HG02623 (cell line): ENCODE data around the gene TRAF3IP1.
A peak's percentile ranks its signal among the peaks of the same experiment; 100 is the strongest.

Source experiments
- ATAC-seq: cut with Tn5 transposase; IDR thresholded peaks from one replicate; pipeline ENCODE4 v1.9.1; 2021; ENCODE audit warnings: moderate library complexity; ENCODE audit not compliant: unreplicated experiment

The TRAF3IP1 gene

DNA sequence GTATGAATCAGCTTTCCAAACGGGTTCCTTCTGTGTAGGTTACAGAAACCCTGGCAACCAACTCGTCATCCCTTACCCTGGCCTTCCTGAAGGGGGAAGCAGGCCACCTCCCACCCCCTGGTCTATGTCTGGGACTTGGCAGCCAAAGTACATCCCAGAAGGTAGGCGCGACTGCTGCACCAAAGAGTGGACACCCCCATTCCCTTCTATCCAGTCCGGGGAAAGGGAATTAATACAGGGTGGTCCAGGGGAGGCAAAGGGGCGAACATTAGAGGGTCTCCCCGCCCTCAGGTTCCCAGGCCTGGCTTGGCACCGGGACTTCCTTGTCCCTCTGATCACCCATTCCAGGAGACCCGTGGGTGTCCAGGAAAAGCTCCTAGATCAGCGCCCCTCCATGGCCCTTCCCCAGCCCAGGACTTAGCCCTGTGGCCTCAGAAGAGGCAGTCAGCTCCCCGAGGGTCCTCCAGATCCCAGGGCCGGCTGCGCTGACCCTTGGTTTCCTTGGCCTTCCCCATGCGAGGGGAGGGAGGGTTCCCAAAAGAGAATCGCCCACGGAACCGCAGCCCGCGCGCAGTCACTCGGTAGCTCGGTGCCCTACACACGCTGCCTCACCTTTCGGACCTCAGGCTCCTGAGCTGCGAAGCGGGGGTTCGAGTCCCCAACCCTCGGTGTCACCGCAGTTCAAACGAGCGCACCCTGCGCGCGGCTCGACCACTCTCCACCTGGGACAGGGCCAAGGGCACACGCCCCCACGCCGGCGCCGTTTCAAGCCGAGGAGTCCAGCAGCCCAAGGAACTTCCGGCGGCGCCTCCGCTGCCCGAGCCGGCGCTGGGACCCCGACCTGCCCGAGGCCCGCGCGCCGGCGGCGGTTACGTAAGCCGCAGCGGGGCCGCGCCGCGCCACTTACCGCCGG, 32.3 kb upstream of the TRAF3IP1 start, which contains the start of gene PER2:
TSS of gene PER2 (minus strand) at position 874 of the 913 bp plus-strand sequence. CDS start 10,674 bp downstream, outside the sequence.
- peak; percentile 34 for ATAC-seq

DNA sequence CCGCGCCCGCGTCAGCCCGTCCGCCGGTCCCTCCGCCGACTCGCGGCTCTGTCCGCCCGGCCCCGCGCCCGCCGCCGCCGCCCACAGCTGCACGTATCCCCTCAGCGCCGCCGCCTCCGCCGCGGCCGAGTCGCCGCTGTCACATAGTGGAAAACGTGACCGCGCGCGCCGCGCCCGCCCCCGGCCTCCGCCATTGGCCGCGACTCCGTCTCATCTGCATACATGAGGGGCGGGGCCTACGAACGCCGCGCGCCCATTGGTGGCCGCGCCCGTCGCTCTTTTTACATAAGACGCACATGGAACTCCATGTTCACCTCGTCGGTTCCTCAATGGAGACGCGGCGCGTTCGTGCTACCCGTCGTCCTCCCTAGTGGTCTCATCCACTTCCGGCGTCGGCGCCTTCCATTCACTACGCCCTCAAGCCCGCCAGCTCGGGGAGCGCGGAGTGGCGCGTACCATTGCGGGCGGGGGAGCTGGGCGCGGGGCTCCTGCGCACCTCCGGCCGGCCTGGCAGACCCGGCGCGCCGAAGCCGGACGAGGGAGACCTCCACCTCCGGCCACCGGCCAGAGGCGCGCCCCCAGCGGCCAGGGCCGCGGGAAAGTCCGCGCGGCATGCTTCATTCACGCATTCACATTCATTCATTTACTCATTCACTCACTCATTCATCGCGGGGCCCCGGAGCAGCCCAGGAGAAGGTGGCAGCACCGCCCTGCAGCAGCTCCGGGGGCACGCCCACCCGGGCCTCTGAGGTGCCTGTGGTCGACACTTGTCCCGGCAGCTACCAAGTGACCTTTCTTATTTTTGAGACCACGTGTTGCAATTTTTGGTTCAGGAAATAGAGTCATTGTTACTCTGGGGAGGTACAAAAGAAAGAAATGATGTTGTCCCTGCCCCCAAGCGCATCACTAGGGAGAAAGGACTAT, 31.4 kb upstream of the TRAF3IP1 start:
- peak; percentile 87 for ATAC-seq

DNA sequence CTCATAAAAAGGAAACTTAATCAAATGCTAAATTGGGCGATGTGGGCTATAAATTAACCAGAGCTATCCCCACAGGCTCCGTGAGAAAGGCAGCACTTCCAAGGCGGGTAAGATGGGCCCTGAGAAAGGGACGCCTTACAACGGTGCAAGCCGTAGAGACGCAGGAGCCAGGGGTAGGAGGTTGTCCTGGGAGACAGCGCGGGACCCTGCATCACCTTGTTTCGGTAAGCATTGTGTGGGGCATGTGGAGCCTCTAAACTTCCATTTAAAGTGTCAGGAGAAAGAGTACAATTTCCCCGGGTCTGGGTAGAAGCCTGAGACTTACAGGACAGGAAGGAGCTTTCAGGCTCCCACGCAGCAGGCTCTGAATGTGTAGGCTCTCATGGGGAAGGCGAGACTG, 30.7 kb upstream of the TRAF3IP1 start:
- ATAC-seq = no peak

DNA sequence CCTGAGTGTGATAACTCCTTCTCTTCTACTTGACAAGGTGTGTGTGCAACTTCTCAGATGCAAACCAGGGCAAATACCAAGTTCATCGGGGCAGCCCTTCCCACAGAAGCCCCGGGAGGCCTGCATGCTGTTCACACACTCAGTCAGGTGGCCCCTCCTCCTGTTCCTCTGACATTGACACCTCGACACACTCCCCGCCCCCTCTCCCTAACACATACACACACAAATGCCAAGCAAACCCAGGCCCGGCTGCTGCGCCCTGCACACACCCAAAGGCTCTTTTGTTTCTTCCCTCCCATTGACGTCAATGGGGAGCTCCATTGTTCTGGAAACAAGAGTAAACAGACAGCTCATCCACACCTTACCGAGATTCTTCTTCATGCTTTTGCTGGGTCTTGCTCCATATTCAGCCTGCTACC, 30.2 kb upstream of the TRAF3IP1 start:
- no peak for ATAC-seq

DNA sequence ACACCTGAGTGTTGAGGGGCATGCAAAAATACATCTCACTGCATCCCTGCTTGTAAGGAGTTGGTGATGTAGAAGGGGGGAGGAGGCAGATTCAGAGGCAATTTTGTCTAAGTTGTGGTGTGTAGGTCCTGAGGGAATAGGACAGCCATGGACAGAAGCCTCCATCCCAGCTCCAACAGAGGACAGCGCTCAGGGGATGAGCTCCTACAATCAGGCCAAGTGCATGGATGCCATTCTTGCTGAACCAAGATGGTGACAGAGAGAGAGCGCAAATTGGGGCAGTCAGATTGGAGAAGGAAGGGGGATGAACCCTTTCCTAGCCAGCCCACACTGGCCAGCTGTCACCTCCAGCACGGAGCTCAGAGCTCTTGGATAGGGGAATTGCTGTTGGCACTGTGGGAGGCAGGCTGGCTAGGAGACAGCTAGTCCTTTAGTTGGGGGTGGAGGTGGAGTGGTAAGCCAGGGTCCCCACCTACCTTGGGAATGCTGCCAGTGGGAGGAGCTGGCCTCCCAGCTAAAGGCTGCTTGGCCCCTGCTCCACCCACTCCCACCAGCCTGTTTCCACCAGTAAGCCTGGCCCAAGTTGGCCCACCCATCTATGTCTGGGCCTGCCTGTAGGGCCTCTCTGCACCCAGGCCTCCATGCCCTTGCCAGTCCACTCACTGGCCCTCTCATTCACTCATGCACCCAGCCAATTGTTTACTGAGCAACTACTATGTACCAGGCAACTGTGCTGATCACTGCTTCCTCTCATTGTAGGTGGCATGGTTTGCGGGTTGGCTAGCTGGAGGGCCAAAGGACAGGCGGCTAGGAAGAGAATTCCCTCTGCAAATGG, 29.4 kb upstream of the TRAF3IP1 start:
- no peak for ATAC-seq

DNA sequence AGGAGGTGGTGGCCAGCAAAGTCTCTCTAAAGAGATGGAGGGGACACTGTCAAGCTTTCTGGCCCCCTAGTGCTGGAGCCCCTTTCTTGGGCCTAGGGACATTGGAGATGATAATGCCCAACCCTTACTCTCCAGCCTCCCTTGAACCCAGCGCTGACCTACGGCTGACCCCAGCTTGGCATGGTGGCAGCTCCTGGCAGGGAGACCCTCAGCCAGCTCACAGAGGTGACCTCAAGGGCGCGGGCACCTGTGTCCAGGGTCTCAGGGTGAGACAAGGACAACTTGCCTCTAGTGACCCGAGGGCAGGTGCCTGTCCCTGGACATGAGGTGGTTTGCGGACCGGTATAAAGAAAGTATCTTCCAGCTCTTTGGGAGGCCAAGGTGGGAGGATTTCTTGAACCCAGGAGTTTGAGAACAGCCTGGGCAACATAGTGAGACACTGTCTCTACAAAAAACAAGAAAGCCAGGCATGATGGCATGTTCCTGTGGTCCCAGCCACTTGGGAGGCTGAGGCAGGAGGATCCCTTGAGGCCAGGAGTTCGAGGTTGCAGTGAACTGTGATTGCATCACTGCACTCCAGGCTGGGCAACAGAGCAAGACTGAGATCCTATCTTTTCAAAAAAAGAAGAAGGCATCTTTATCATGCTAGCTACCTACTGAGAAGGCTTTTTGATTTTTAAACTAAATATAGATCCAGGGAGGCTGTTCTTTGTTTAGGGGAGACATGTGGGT, 28.6 kb upstream of the TRAF3IP1 start:
- ATAC-seq = no peak

DNA sequence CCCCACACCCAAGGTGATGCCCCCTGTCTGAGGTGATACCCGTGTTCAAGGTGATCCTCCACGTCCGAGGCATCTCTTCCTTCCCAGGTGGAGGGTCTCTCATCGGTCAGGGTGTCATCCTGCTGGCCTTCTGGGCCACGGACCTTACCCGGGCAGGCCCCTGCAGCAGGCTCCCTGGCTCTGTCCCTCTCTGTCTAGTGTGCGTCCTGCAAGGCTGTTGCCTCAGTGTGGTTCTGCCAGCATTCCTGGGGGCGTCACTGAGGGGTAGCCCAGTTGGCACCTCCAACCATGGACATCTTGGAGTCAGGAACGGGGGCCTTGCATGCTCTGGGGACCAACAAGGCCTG, 26.3 kb upstream of the TRAF3IP1 start:
- no peak for ATAC-seq

DNA sequence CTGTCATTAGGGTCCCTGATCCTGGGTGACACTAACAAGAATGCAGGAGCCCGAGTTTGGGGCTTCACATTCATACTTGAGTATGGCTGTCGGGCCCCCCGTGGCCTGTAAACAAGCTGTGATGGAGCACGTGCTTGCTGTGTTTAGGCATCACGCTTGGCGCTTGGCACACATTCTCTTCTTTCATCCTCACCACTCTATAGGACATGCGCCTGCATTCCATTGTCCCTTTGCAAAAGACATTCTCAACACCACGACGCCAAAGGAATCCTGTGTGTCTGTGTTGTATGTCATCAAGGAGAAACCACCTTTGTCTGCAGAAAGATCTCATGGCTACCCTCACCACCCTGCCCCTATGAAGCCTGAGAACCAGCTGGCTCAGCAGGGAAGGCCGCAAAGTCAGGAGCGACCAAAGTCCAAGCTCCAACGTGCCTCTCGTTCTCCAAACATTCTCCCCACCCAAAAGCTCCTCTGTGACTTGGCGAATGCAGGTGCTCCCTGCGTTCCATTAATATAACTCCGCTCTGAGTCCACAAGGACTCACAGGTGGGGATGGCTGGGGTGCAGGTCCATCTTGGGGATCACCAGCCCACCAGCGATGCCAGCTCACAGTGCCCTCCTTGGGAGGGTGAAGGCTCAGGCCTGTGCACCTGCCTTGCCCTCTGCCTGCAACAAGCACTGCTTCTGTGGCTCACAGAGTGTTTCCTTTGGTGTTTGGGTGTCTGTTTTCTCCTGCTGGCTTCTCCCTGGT, 25.8 kb upstream of the TRAF3IP1 start:
- ATAC-seq = no peak

DNA sequence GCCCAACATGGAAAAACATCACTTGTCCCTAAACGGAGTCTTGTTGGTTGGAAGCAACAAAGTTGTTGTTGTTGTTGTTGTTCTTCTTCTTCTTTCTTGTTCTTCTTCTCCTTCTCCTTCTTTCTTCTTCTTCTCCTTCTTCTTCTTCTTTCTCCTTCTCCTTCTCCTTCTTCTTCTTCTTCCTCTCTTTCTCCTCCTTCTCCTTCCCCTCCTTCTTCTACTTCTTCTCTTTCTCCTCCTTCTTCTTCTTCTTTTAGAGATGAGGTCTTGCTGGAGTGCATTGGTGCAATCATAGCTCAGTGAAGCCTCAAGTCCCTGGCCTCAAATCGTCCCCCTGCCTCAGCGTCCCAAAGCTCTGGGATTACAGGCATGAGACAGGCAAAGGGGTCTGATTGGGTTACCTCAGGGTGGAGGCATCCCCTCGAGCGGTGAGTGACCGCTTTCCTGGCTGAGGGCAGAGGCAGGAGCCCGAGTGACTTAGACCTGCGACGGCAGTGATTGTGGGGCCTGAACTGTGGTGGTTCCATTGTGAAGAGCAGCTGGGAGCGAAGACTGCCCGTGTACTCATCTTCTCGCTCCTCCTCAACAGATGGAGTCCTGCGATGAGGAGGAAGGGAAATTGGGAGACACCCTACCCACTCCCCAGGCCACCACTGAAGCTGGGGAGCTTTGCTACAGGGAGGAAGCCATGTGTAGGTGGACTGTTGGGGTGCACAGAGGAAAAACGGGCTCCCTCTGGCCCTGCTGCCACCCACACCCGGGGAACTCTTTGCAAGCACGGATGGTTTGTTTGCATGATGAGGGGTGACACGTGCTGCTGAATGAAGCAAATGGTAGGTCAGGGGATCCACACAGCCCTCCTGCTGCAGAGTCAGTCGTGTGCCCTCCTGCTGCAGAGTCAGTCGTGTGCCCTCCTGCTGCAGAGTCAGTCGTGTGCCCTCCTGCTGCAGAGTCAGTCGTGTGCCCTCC, 24.9 kb upstream of the TRAF3IP1 start:
- ATAC-seq = no peak

DNA sequence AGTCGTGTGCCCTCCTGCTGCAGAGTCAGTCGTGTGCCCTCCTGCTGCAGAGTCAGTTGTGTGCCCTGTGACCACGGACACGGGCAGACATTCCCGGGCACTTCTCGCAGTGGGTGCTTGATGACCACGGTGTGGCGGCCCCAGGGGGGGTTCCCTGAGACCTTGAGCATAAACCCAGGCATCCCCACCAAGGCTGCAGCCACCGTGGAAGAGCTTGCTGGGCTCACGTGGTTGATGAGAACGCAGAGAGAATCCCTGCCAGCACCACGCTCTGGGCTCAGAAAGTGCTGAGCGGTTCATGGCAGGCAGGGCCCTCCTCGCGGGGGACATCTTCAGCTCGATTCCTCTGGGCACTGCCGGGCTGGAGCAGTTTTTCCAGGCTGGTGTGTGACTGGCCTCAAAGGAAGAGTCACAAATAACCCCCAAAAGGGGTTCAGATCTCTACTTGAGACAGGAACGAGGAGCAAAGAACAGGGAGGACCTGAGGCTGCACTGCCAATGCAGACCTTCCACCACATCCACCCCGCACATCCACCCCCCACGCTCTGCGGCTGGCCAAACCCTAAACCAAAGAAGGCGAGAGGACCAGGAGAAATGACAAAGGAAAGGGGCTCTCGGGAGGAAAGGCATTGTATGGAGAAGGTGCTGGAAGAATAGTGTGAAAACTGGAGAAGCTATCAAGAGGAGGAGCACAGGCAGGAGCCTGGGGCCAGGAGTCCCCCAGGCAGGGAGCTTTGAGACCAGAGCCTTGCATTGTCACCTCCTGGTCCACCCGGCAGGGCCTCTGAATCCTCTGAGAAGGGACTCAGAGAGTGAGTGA, 23.5 kb upstream of the TRAF3IP1 start:
- no peak for ATAC-seq

DNA sequence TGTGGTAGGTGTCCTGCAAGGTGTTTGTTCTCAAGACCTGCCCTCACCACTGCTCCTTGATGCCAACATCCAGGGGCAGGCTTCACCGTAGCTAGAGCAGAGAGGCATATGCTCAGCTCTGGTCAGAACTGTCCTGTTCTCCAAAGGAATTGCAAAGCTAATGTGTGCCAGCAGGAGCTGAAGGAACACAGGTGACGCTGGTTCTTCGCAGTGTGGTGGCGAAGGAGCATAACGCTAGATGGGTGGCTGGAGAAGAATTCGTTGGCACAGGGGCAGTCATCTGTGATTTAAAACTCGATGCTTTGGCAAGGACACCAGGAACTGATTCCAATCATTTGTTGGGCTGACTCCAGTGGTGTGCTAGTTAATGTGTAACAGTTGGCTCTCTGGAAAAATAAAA, 20.5 kb upstream of the TRAF3IP1 start:
- no peak for ATAC-seq

DNA sequence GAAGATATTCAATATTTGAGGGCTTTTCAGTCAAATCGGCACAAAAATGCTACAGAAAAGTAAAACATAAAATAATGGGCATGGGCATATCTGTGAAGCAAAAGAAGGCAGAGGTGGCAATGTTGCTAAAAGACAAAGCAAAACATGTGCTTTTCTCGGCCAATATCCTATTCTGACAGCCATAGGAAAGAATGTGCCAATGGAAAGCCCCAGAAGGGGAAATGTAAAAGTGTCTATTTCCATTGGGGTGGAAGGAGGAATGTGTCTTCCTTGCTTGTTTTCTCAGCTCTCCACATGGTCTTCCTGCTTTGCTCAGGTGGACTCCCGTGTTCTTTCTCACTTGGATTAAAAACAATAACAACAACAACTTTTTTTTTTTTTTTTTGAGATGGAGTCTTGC, 18.2 kb upstream of the TRAF3IP1 start:
- ATAC-seq = no peak

DNA sequence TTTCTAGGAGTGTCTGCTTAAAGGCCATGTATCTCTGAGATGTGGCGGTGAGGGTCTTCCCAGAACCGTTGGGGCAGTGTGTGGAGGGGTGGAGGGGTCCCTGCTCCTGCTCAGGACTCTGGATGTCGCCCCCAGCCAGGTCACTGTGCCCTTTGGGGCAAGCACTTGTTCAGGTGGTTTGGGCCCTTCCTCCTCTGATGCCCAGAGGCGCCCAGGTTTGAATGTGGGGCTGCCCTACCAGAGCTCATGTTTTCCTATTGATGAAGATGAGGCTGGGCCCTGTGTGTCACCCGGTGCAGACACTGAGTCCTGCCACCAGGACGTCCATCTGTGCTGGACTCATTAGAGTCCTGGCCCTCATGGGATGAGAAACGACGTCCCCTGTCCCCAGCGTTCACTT, 17.6 kb upstream of the TRAF3IP1 start:
- no peak for ATAC-seq

DNA sequence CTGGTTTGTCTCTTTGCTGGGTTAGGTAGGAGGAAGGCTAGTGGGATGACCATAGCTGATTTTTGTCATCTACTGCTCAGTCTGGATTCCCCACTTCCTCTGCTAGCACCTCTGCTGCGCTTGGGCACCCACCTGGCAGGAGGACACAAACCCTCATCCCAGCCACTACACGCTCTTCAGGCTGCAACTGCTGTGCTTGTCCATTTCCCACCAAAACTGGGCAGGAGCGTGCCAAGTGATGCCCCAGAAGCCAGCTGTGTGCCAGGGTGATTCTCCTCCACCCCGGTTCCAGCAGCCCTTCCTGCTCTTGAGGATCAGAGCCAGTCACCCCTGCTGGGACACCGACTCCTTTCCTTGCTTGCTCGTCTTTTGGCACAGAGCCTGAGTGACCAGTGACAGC, 16.2 kb upstream of the TRAF3IP1 start:
- no peak for ATAC-seq

DNA sequence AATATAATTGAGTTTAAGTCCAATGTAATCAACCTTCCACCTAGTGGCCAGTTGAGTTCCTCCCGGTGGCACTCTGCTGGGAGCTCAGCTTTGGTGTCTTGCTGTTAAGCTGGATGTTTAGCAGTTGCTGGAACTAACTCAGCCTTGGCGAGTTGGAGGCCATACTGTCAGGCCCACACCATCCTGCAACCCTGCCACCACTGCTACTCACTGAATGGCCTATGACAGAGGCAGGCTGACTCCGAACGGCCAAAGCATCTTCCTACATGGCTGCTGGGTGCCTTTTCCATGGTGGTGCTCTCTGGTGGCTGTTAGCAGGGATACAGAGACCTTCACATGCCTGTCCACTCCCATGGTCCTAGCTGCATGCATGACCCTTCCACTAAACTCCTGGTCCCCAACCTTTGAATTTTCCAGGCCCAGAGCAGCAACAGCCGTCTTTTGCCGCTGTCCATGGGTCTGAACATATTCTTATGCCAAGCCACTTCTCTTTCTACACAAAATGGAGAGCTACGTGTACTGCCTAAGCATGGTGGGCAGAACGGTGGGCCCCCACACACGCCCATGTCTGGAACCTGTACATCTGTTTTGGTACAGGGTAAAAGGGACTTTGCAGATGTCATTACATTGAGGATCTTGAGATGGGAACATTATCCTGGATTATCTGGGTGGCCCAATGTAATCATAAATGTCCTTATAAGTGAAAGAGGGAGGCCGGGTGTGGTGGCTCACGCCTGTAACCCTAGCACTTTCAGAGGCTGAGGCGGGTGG, 15.0 kb upstream of the TRAF3IP1 start:
- no peak for ATAC-seq

DNA sequence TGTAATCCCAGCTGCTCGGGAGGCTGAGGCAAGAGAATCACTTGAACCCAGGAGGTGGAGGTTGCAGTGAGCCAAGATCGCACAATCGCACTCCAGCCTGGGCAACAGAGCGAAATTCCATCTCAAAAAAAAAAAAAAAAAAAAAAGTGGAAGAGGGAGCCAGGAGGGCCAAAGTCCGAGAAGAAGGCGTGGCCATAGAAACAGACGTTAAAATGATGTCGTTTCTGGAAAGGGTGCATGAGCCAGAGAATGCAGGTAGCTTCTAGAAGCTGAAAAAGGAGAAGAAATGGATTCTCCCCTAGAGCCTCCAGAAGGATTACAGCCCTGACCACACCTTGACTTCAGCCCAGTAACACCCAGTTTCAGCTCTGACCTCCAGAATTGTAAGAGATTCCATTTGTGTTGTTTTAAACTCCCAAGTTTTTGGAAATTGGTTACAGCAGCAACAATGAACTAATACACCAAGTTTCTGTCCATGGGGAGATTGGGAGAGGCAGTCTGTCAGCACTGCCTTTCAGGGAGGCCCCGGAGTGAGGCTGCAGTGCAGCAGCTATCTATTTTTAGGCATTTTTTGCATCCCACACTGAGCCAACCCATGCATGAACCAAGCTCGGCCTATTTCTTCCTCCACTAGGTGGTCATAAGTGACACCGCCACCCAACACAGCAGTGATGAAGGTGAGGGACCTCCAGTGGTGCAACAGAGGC, 14.2 kb upstream of the TRAF3IP1 start:
- ATAC-seq = no peak
